Measurements from ENCODE around the gene NR1D1.

The NR1D1 gene

GRCh38 chr17:40060887-40061608 is 39.3 kb downstream of the NR1D1 start:
- no peak overlapping the region for H2BK5ac ChIP-seq (ENCODE audit: low read length)
- no peak overlapping the region for H3K4ac ChIP-seq (ENCODE audit: low read length)
- peaks cover 30% of the 10 kb centered on the region in 2 donors for H3K4me1 ChIP-seq (ENCODE audit: control insufficient read depth in 2 of 2, insufficient read depth in 1 of 2, low read depth in 1 of 2, low read length in 2 of 2)
- H4K91ac ChIP-seq (ENCODE audit: low read depth, low read length, poor library complexity): no peak overlapping the region
- no peak overlapping the region for H2BK120ac ChIP-seq (ENCODE audit: low read depth, low read length)
- peak overlapping the region; percentile 75 for H3K9ac ChIP-seq (ENCODE audit: low read depth, low read length, poor library complexity)
- H3K4me3 ChIP-seq (ENCODE audit: low read length in 2 of 2): peak overlapping the region in 1 of 2 donors; percentile 16
- H3K9me3 ChIP-seq (replicated peaks in 1 of 2; ENCODE audit: control insufficient read depth in 2 of 2, insufficient read depth in 1 of 2, low read depth in 1 of 2, low read length in 2 of 2): no peaks in the 10 kb centered on the region
- H3K79me1 ChIP-seq (ENCODE audit: low read depth, low read length): no peaks in the 10 kb centered on the region
- H3K36me3 ChIP-seq (replicated peaks in 1 of 2; ENCODE audit: control insufficient read depth in 2 of 2, insufficient read depth in 2 of 2, low read length in 2 of 2): no peaks in the 10 kb centered on the region
- H2BK12ac ChIP-seq (ENCODE audit: low read length): peak overlapping the region; percentile 82
- peak overlapping the region; percentile 24 for H3K18ac ChIP-seq (ENCODE audit: low read length)
- no CpG with 5 or more reads among the region's 11 CpGs for WGBS, 2 donors (ENCODE audit: extremely low coverage in 2 of 2, insufficient read length in 2 of 2, insufficient replicate concordance in 1 of 2)
- peak overlapping the region; percentile 1 for H2AFZ ChIP-seq (ENCODE audit: low read length)
- peak overlapping the region; percentile 76 for H3K23ac ChIP-seq (ENCODE audit: low read depth, low read length, poor library complexity)
- H3K27me3 ChIP-seq (ENCODE audit: control insufficient read depth in 3 of 3, insufficient read depth in 3 of 3, low read depth in 1 of 3, low read length in 3 of 3): peaks cover 0 to 7% (median 0%) of the 10 kb centered on the region in 3 experiments
- peak overlapping the region; percentile 45 for H4K8ac ChIP-seq (ENCODE audit: low read depth, low read length)
- H2BK15ac ChIP-seq (ENCODE audit: low read length): no peak overlapping the region
- no peak overlapping the region for H3K27ac ChIP-seq (replicated peaks; ENCODE audit: low read length)
- H3K14ac ChIP-seq (ENCODE audit: low read length): no peak overlapping the region
- DNase-seq (ENCODE audit: low spot score): no peak
- H3K4me2 ChIP-seq (ENCODE audit: insufficient read depth, low read length, poor library complexity, severe bottlenecking): no peak overlapping the region
- H2AK5ac ChIP-seq (ENCODE audit: low read depth, low read length): peak overlapping the region; percentile 64

- H3K23ac ChIP-seq (ENCODE audit: low read depth, low read length, poor library complexity): no peak overlapping the region
- H3K4me3 ChIP-seq (ENCODE audit: low read length in 2 of 2): no peak overlapping the region
Measured at GRCh38 chr17:40059729-40060475, 40.5 kb downstream of the NR1D1 start.

GRCh38 chr17:40058865-40059264 is 41.5 kb downstream of the NR1D1 start:
- Histone ChIP-seq H3K4me1 (ENCODE audit: control insufficient read depth in 2 of 2, insufficient read depth in 1 of 2, low read depth in 1 of 2, low read length in 2 of 2) (peaks cover 11 to 15% of the 10 kb centered on the region in 2 donors), H2AK5ac (ENCODE audit: low read depth, low read length) (no peak overlapping the region)
- no CpG with 5 or more reads among the region's 1 CpG for WGBS, 2 donors (ENCODE audit: extremely low coverage in 2 of 2, insufficient read length in 2 of 2, insufficient replicate concordance in 1 of 2)

More at GRCh38 chr17:40059729-40060475, 40.5 kb downstream of the NR1D1 start:
- WGBS, 2 donors (ENCODE audit: extremely low coverage in 2 of 2, insufficient read length in 2 of 2, insufficient replicate concordance in 1 of 2): no CpG with 5 or more reads among the region's 8 CpGs
- H3K4me1 ChIP-seq (ENCODE audit: control insufficient read depth in 2 of 2, insufficient read depth in 1 of 2, low read depth in 1 of 2, low read length in 2 of 2): peaks cover 21% of the 10 kb centered on the region in 2 donors
- H3K14ac ChIP-seq (ENCODE audit: low read length): no peak overlapping the region
- no peak overlapping the region for H2BK120ac ChIP-seq (ENCODE audit: low read depth, low read length)
- H3K18ac ChIP-seq (ENCODE audit: low read length): no peak overlapping the region
- H2BK12ac ChIP-seq (ENCODE audit: low read length): no peak overlapping the region
- H3K36me3 ChIP-seq (replicated peaks in 1 of 2; ENCODE audit: control insufficient read depth in 2 of 2, insufficient read depth in 2 of 2, low read length in 2 of 2): no peaks in the 10 kb centered on the region
- H2BK15ac ChIP-seq (ENCODE audit: low read length): peak overlapping the region; percentile 6
- H3K4me2 ChIP-seq (ENCODE audit: insufficient read depth, low read length, poor library complexity, severe bottlenecking): no peak overlapping the region
- peaks cover 0 to 7% (median 0%) of the 10 kb centered on the region in 3 experiments for H3K27me3 ChIP-seq (ENCODE audit: control insufficient read depth in 3 of 3, insufficient read depth in 3 of 3, low read depth in 1 of 3, low read length in 3 of 3)
- no peaks in the 10 kb centered on the region for H3K79me1 ChIP-seq (ENCODE audit: low read depth, low read length)
- H2BK5ac ChIP-seq (ENCODE audit: low read length): no peak overlapping the region
- peak overlapping the region; percentile 27 for H2AFZ ChIP-seq (ENCODE audit: low read length)
- H3K27ac ChIP-seq (replicated peaks; ENCODE audit: low read length): no peak overlapping the region
- H3K4ac ChIP-seq (ENCODE audit: low read length): no peak overlapping the region
- H2AK5ac ChIP-seq (ENCODE audit: low read depth, low read length): no peak overlapping the region
- H3K9ac ChIP-seq (ENCODE audit: low read depth, low read length, poor library complexity): no peak overlapping the region
- DNase-seq (ENCODE audit: low spot score): no peak
- no peak overlapping the region for H4K8ac ChIP-seq (ENCODE audit: low read depth, low read length)
- no peaks in the 10 kb centered on the region for H3K9me3 ChIP-seq (replicated peaks in 1 of 2; ENCODE audit: control insufficient read depth in 2 of 2, insufficient read depth in 1 of 2, low read depth in 1 of 2, low read length in 2 of 2)
- no peak overlapping the region for H4K91ac ChIP-seq (ENCODE audit: low read depth, low read length, poor library complexity)

GRCh38 chr17:40058186-40058784 is 42.1 kb downstream of the NR1D1 start:
- no peaks in the 10 kb centered on the region for H3K9me3 ChIP-seq (replicated peaks in 1 of 2; ENCODE audit: control insufficient read depth in 2 of 2, insufficient read depth in 1 of 2, low read depth in 1 of 2, low read length in 2 of 2)
- DNase-seq (ENCODE audit: low spot score): no peak
- H3K4ac ChIP-seq (ENCODE audit: low read length): no peak overlapping the region
- peaks cover 0 to 7% (median 0%) of the 10 kb centered on the region in 3 experiments for H3K27me3 ChIP-seq (ENCODE audit: control insufficient read depth in 3 of 3, insufficient read depth in 3 of 3, low read depth in 1 of 3, low read length in 3 of 3)
- no peak overlapping the region for H2BK120ac ChIP-seq (ENCODE audit: low read depth, low read length)
- no peak overlapping the region for H4K91ac ChIP-seq (ENCODE audit: low read depth, low read length, poor library complexity)
- WGBS, 2 donors (ENCODE audit: extremely low coverage in 2 of 2, insufficient read length in 2 of 2, insufficient replicate concordance in 1 of 2): no CpG with 5 or more reads among the region's 8 CpGs
- peaks cover 0 to under 1% of the 10 kb centered on the region in 2 donors for H3K36me3 ChIP-seq (replicated peaks in 1 of 2; ENCODE audit: control insufficient read depth in 2 of 2, insufficient read depth in 2 of 2, low read length in 2 of 2)
- no peak overlapping the region for H3K14ac ChIP-seq (ENCODE audit: low read length)
- no peak overlapping the region for H3K18ac ChIP-seq (ENCODE audit: low read length)
- H3K23ac ChIP-seq (ENCODE audit: low read depth, low read length, poor library complexity): no peak overlapping the region
- no peak overlapping the region for H3K9ac ChIP-seq (ENCODE audit: low read depth, low read length, poor library complexity)
- H2AK5ac ChIP-seq (ENCODE audit: low read depth, low read length): no peak overlapping the region
- H3K27ac ChIP-seq (replicated peaks; ENCODE audit: low read length): no peak overlapping the region
- H3K4me1 ChIP-seq (ENCODE audit: control insufficient read depth in 2 of 2, insufficient read depth in 1 of 2, low read depth in 1 of 2, low read length in 2 of 2): peaks cover 14 to 16% of the 10 kb centered on the region in 2 donors
- no peaks in the 10 kb centered on the region for H3K79me1 ChIP-seq (ENCODE audit: low read depth, low read length)
- H2AFZ ChIP-seq (ENCODE audit: low read length): peak overlapping the region; percentile 89
- H3K4me2 ChIP-seq (ENCODE audit: insufficient read depth, low read length, poor library complexity, severe bottlenecking): no peak overlapping the region
- no peak overlapping the region for H2BK15ac ChIP-seq (ENCODE audit: low read length)
- no peak overlapping the region for H4K8ac ChIP-seq (ENCODE audit: low read depth, low read length)
- no peak overlapping the region for H2BK5ac ChIP-seq (ENCODE audit: low read length)
- no peak overlapping the region for H2BK12ac ChIP-seq (ENCODE audit: low read length)
- no peak overlapping the region for H3K4me3 ChIP-seq (ENCODE audit: low read length in 2 of 2)

More at GRCh38 chr17:40058865-40059264, 41.5 kb downstream of the NR1D1 start:
- H3K9ac ChIP-seq (ENCODE audit: low read depth, low read length, poor library complexity): no peak overlapping the region
- H2BK120ac ChIP-seq (ENCODE audit: low read depth, low read length): no peak overlapping the region
- H3K4ac ChIP-seq (ENCODE audit: low read length): no peak overlapping the region
- H3K18ac ChIP-seq (ENCODE audit: low read length): no peak overlapping the region
- no peaks in the 10 kb centered on the region for H3K79me1 ChIP-seq (ENCODE audit: low read depth, low read length)
- H4K91ac ChIP-seq (ENCODE audit: low read depth, low read length, poor library complexity): no peak overlapping the region
- no peak overlapping the region for H3K4me3 ChIP-seq (ENCODE audit: low read length in 2 of 2)
- no peak overlapping the region for H3K23ac ChIP-seq (ENCODE audit: low read depth, low read length, poor library complexity)
- H3K4me2 ChIP-seq (ENCODE audit: insufficient read depth, low read length, poor library complexity, severe bottlenecking): no peak overlapping the region
- no peaks in the 10 kb centered on the region for H3K9me3 ChIP-seq (replicated peaks in 1 of 2; ENCODE audit: control insufficient read depth in 2 of 2, insufficient read depth in 1 of 2, low read depth in 1 of 2, low read length in 2 of 2)
- no peaks in the 10 kb centered on the region for H3K36me3 ChIP-seq (replicated peaks in 1 of 2; ENCODE audit: control insufficient read depth in 2 of 2, insufficient read depth in 2 of 2, low read length in 2 of 2)
- H3K27me3 ChIP-seq (ENCODE audit: control insufficient read depth in 3 of 3, insufficient read depth in 3 of 3, low read depth in 1 of 3, low read length in 3 of 3): peaks cover 0 to 7% (median 0%) of the 10 kb centered on the region in 3 experiments
- H2AFZ ChIP-seq (ENCODE audit: low read length): no peak overlapping the region
- no peak overlapping the region for H2BK12ac ChIP-seq (ENCODE audit: low read length)
- H2BK5ac ChIP-seq (ENCODE audit: low read length): no peak overlapping the region
- no peak overlapping the region for H3K27ac ChIP-seq (replicated peaks; ENCODE audit: low read length)
- no peak overlapping the region for H4K8ac ChIP-seq (ENCODE audit: low read depth, low read length)
- H2BK15ac ChIP-seq (ENCODE audit: low read length): no peak overlapping the region
- H3K14ac ChIP-seq (ENCODE audit: low read length): no peak overlapping the region
- DNase-seq (ENCODE audit: low spot score): no peak
